OCI-LY3 (cell line): Measurements from ENCODE around the gene FAM89A.

Source experiments
- H2AFZ ChIP-seq: fragments of 200-600, 300-600 bp; shearing (Covaris generic); 2 replicates; pipeline ENCODE4 v1.6.0; 2014; ENCODE audit warnings: antibody characterized with exemption, low read depth, low read length
- H3K27ac ChIP-seq: fragments of 200-600, 300-600 bp; sonication (generic); 2 replicates; pipeline ENCODE4 v1.5.1; 2014; ENCODE audit warnings: mild to moderate bottlenecking, low read length, moderate library complexity, mixed read lengths
- H3K27me3 ChIP-seq: fragments of 200-600, 300-600 bp; sonication (generic); 2 replicates; pipeline ENCODE4 v1.6.1; 2014; ENCODE audit warnings: low read depth, low read length, mixed read lengths
- H3K36me3 ChIP-seq: fragments of 200-600, 300-600 bp; sonication (generic); replicated peaks from 2 replicates; pipeline ENCODE3; 2014; ENCODE audit warnings: low read depth, low read length, mixed read lengths
- H3K4me1 ChIP-seq: fragments of 300-600, 200-600 bp; sonication (generic); 2 replicates; pipeline ENCODE4 v1.6.1; 2014; ENCODE audit warnings: low read length, mixed read lengths
- H3K4me2 ChIP-seq: fragments of 200-600, 300-600 bp; sonication (generic); 2 replicates; pipeline ENCODE4 v1.6.1; 2014; ENCODE audit warnings: low read length, mixed read lengths
- H3K4me3 ChIP-seq: fragments of 300-600, 200-600 bp; sonication (generic); 2 replicates; pipeline ENCODE4 v1.5.1; 2014; ENCODE audit warnings: antibody characterized with exemption, mild to moderate bottlenecking, low read length, moderate library complexity
- H3K79me2 ChIP-seq: fragments of 300-600, 200-600 bp; shearing (Covaris generic); 2 replicates; pipeline ENCODE4 v1.6.1; 2014; ENCODE audit warnings: mild to moderate bottlenecking, low read length, mixed read lengths
- H3K9ac ChIP-seq: fragments of 300-600, 200-600 bp; shearing (Covaris generic); 2 replicates; pipeline ENCODE4 v1.6.0; 2014; ENCODE audit warnings: mild to moderate bottlenecking, low read length, moderate library complexity
- H3K9me3 ChIP-seq: fragments of 200-600, 300-600 bp; shearing (Covaris generic); 2 replicates; pipeline ENCODE4 v1.6.1; 2014; ENCODE audit warnings: low read length, mixed read lengths; ENCODE audit not compliant: insufficient read depth
- H4K20me1 ChIP-seq: fragments of 200-600, 300-600 bp; sonication (generic); 2 replicates; pipeline ENCODE4 v1.6.1; 2016; ENCODE audit warnings: low read length, mixed read lengths; ENCODE audit not compliant: insufficient read depth
- EZH2phosphoT487 ChIP-seq: fragments of 200-600 bp; shearing (Covaris generic); IDR thresholded peaks from 2 replicates; pipeline ENCODE4 v1.6.1; 2018; ENCODE audit warnings: antibody characterized with exemption, mixed run types, low read depth
- TF ChIP-seq, protein P1 (sequence below): fragments of 200-600, 300-600 bp; sonication (generic); IDR thresholded peaks from 2 replicates; pipeline ENCODE4 v1.5.1; 2014; ENCODE audit warnings: antibody characterized with exemption, low read length, low read depth

Gene FAM89A

DNA sequence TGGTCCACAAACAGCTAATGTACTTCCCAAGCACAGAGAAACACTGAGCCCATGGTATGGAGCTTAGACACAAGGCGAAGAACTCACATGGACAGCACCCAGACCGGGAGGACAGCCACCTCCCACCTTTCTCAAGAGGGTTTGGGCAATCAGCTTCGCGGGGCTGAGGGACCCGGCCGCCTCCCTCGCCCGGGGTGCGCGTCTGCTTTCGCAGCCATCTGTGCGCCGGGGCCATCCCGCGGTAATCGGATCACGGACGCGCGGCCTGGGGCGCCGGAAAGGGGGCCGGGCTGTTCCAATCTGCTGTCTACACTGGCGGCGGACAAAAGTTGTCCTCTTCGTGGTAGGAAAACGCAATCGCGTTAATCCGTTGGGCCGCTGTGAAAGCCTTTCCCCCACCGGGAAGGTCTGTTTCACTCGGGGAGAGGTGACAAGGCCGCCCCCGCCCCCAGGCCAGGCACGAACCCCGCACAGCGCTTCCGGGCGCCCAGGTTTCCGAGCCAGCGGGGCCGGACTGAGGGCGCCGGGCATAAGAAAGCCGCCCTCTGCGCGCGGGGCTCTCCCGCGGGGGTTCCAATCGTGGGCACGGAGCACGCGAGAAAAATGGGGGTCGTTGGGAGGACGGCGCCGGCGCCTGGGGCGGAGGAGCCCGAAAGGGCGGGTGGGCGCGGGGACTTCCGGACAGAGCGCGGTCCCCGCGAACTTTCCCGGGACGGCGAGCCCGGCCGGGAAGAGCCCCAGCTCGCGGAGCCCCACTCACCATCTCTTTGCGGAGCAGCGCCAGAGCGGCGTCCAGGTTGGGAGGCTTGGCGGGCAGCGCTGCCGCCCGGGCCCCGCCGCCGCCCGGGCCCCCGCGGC, 664 bp downstream of the FAM89A start:
- Histone ChIP-seq H4K20me1 (peaks cover 24% of the 10 kb centered on the region), H3K36me3 (peaks cover 3% of the 10 kb centered on the region), H3K27me3 (peaks cover 18% of the 10 kb centered on the region), H3K27ac (peak overlapping the region; percentile 1; the same call in 1 of the 2 replicates), H3K9ac (peak overlapping the region; percentile 75), H3K4me3 (peak overlapping the region; percentile 88), H3K4me2 (peak overlapping the region; percentile 97), H3K4me1 (peaks cover 16% of the 10 kb centered on the region), H2AFZ (peak overlapping the region; percentile 50; the same call in 1 of the 2 replicates), H3K79me2 (peaks cover 39% of the 10 kb centered on the region), H3K9me3 (no peaks in the 10 kb centered on the region; the same call in 1 of the 2 replicates)
- TF ChIP-seq, protein P1, sequence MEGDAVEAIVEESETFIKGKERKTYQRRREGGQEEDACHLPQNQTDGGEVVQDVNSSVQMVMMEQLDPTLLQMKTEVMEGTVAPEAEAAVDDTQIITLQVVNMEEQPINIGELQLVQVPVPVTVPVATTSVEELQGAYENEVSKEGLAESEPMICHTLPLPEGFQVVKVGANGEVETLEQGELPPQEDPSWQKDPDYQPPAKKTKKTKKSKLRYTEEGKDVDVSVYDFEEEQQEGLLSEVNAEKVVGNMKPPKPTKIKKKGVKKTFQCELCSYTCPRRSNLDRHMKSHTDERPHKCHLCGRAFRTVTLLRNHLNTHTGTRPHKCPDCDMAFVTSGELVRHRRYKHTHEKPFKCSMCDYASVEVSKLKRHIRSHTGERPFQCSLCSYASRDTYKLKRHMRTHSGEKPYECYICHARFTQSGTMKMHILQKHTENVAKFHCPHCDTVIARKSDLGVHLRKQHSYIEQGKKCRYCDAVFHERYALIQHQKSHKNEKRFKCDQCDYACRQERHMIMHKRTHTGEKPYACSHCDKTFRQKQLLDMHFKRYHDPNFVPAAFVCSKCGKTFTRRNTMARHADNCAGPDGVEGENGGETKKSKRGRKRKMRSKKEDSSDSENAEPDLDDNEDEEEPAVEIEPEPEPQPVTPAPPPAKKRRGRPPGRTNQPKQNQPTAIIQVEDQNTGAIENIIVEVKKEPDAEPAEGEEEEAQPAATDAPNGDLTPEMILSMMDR, result no peak
- TF ChIP-seq EZH2phosphoT487, result no peak

- Histone ChIP-seq H3K27ac (no peak overlapping the region), H3K4me2 (no peak overlapping the region), H2AFZ (no peak overlapping the region), H3K4me1 (peaks cover 16% of the 10 kb centered on the region), H3K4me3 (no peak overlapping the region), H3K36me3 (peaks cover 3% of the 10 kb centered on the region), H4K20me1 (peaks cover 29% of the 10 kb centered on the region), H3K79me2 (peaks cover 47% of the 10 kb centered on the region), H3K9me3 (no peaks in the 10 kb centered on the region), H3K27me3 (peaks cover 16% of the 10 kb centered on the region), H3K9ac (no peak overlapping the region)
- TF ChIP-seq, protein P1, result no peak
- TF ChIP-seq EZH2phosphoT487, result no peak
These were observed 2.2 kb downstream of the FAM89A start for GRCh38 chr1:231037585-231038517.

DNA sequence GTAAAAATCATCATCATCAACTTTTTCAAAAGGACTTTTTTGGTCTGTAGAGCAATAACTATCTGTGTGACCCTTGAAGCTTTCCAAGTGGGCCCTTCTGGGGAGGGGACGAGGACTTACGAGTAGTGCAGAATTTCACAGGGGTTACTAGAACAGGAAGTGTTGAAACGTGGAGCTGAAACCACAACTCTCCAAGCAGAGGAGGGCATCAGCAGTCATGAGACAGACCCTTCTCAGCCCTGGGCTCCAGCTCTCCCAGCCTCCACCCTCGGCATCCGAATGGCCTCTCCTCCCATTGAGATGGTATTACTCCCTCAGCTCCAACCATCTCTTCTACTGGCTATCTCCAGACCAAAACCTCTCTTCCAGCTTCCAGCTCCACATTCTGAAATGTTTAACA, 3.6 kb downstream of the FAM89A start:
- Histone ChIP-seq H3K27me3 (peaks cover 11% of the 10 kb centered on the region), H3K79me2 (peaks cover 52% of the 10 kb centered on the region), H3K4me1 (peaks cover 16% of the 10 kb centered on the region)

More for the DNA sequence above, 3.6 kb downstream of the FAM89A start:
- Histone ChIP-seq H4K20me1 (peaks cover 31% of the 10 kb centered on the region), H3K9me3 (no peaks in the 10 kb centered on the region), H3K4me2 (no peak overlapping the region), H3K27ac (no peak overlapping the region), H3K9ac (no peak overlapping the region), H3K4me3 (no peak overlapping the region), H3K36me3 (peaks cover 3% of the 10 kb centered on the region), H2AFZ (no peak overlapping the region)
- TF ChIP-seq, protein P1, result no peak
- TF ChIP-seq EZH2phosphoT487, result no peak
